GM23338 (cell line): ENCODE data around the gene SCFD2. TPM values are rescaled to one million over a fixed set of nuclear protein-coding genes. Genes with fewer than 3 reads are reported as not detected.

Source experiments
- ATAC-seq: fragments of 200-7000 bp; cut with Tn5 transposase; 3 replicates; pipeline ENCODE4 v1.9.1; 2020
- DNase-seq: peaks from one replicate; pipeline ENCODE4 v3.0.0-alpha.2; 2015; ENCODE audit warnings: low spot score
- H2AFZ ChIP-seq: fragments of 200-600 bp; sonication (generic); 2 replicates; pipeline ENCODE4 v1.8.0; 2016; ENCODE audit warnings: antibody characterized with exemption, mild to moderate bottlenecking, moderate library complexity
- H3F3A ChIP-seq: fragments of 200-600 bp; sonication (generic); replicated peaks from 2 replicates; pipeline ENCODE4 v1.8.0; 2017; ENCODE audit warnings: antibody characterized with exemption, mixed run types, low read depth
- H3K27ac ChIP-seq: fragments of 200-600 bp; sonication (generic); 2 replicates; pipeline ENCODE4 v1.6.1; 2016; ENCODE audit warnings: low read depth
- H3K27me3 ChIP-seq: fragments of 200-600 bp; sonication (generic); 2 replicates; pipeline ENCODE4 v1.8.0; 2016; ENCODE audit warnings: mild to moderate bottlenecking, mixed run types, moderate library complexity; ENCODE audit not compliant: insufficient read depth
- H3K36me3 ChIP-seq: fragments of 200-600 bp; sonication (generic); 2 replicates; pipeline ENCODE4 v1.8.0; 2016; ENCODE audit warnings: mild to moderate bottlenecking; ENCODE audit not compliant: insufficient read depth
- H3K4me1 ChIP-seq: fragments of 200-600 bp; sonication (generic); 2 replicates; pipeline ENCODE4 v1.8.0; 2016; ENCODE audit warnings: mild to moderate bottlenecking, moderate library complexity; ENCODE audit not compliant: insufficient read depth
- H3K4me2 ChIP-seq: fragments of 200-600 bp; sonication (generic); 2 replicates; pipeline ENCODE4 v1.7.1; 2017; ENCODE audit warnings: mixed run types
- H3K4me3 ChIP-seq: fragments of 200-600 bp; sonication (generic); 2 replicates; pipeline ENCODE4 v1.6.1; 2016; ENCODE audit warnings: mixed run types
- H3K79me2 ChIP-seq: fragments of 200-600 bp; sonication (generic); replicated peaks from 2 replicates; pipeline ENCODE4 v1.8.0; 2017; ENCODE audit warnings: mild to moderate bottlenecking; ENCODE audit not compliant: insufficient read depth
- H3K9me2 ChIP-seq: fragments of 200-600 bp; sonication (generic); 2 replicates; pipeline ENCODE4 v1.8.0; 2017; ENCODE audit not compliant: insufficient read depth
- H4K20me1 ChIP-seq: fragments of 200-600 bp; sonication (generic); replicated peaks from 2 replicates; pipeline ENCODE4 v1.8.0; 2017; ENCODE audit warnings: mild to moderate bottlenecking; ENCODE audit not compliant: insufficient read depth
- H3K27ac Mint-ChIP-seq: 2 replicates; pipeline ENCODE4 v1.8.0; 2020; ENCODE audit warnings: inconsistent platforms, mild to moderate bottlenecking, moderate library complexity, mixed read lengths
- H3K27me3 Mint-ChIP-seq: 3 replicates; pipeline ENCODE4 v1.8.0; 2022; ENCODE audit warnings: low read depth, mild to moderate bottlenecking, moderate library complexity, mixed read lengths, inconsistent platforms; ENCODE audit not compliant: insufficient read depth, poor library complexity
- H3K36me3 Mint-ChIP-seq: 3 replicates; pipeline ENCODE4 v1.8.0; 2021; ENCODE audit warnings: low read depth, mild to moderate bottlenecking, inconsistent platforms, moderate library complexity, mixed read lengths
- H3K4me1 Mint-ChIP-seq: 3 replicates; pipeline ENCODE4 v1.8.0; 2020; ENCODE audit warnings: mild to moderate bottlenecking, inconsistent platforms, mixed read lengths
- H3K4me3 Mint-ChIP-seq: 3 replicates; pipeline ENCODE4 v1.8.0; 2021; ENCODE audit warnings: moderate library complexity, mild to moderate bottlenecking, inconsistent platforms, mixed read lengths
- H3K9me3 Mint-ChIP-seq: 3 replicates; pipeline ENCODE4 v1.8.0; 2020; ENCODE audit warnings: moderate library complexity, mild to moderate bottlenecking, inconsistent platforms, mixed read lengths
- CREB1 ChIP-seq: fragments of 250-450 bp; sonication (Bioruptor Pico); IDR thresholded peaks from 2 replicates; pipeline ENCODE4 v1.5.0; 2020; ENCODE audit warnings: low read depth, mild to moderate bottlenecking, moderate library complexity
- CTCF ChIP-seq, 2 experiments: fragments of 200-600 bp in 1 of 2; sonication (generic) in 1 of 2; conservative IDR thresholded peaks; 2 replicates each; pipeline versions ENCODE4 v1.5.1 to v1.6.1; 2016 to 2017; ENCODE audit warnings: antibody characterized with exemption in 2 of 2, low read depth in 2 of 2, mild to moderate bottlenecking in 2 of 2, moderate library complexity in 1 of 2
- ETS1 ChIP-seq: IDR thresholded peaks from 2 replicates; pipeline ENCODE4 v1.6.1; 2016; ENCODE audit warnings: antibody characterized with exemption
- EZH2 ChIP-seq: fragments of 200-600 bp; sonication (generic); IDR thresholded peaks from one replicate; pipeline ENCODE4 v1.8.0; 2017; ENCODE audit warnings: antibody characterized with exemption, mild to moderate bottlenecking, low read depth; ENCODE audit not compliant: unreplicated experiment
- EZH2phosphoT487 ChIP-seq: fragments of 200-600 bp; sonication (generic); IDR thresholded peaks from one replicate; pipeline ENCODE4 v1.8.1; 2018; ENCODE audit warnings: antibody characterized with exemption; ENCODE audit not compliant: unreplicated experiment
- JUNB ChIP-seq: IDR thresholded peaks from one replicate; pipeline ENCODE4 v1.6.1; 2016; ENCODE audit warnings: antibody characterized with exemption; ENCODE audit not compliant: unreplicated experiment
- NANOG ChIP-seq: IDR thresholded peaks from 2 replicates; pipeline ENCODE4 v1.6.1; 2016; ENCODE audit warnings: antibody characterized with exemption, borderline replicate concordance
- POLR2AphosphoS5 ChIP-seq: IDR thresholded peaks from 2 replicates; pipeline ENCODE4 v1.6.1; 2016; ENCODE audit warnings: antibody characterized with exemption, low read depth
- REST ChIP-seq: IDR thresholded peaks from one replicate; pipeline ENCODE4 v1.6.1; 2018; ENCODE audit warnings: antibody characterized with exemption; ENCODE audit not compliant: unreplicated experiment
- STAT1 ChIP-seq: IDR thresholded peaks from one replicate; pipeline ENCODE4 v1.6.1; 2016; ENCODE audit warnings: antibody characterized with exemption; ENCODE audit not compliant: unreplicated experiment
- ZNF114 ChIP-seq: fragments of 250-450 bp; sonication (Bioruptor Pico); IDR thresholded peaks from 2 replicates; pipeline ENCODE4 v1.5.0; 2020; ENCODE audit warnings: mild to moderate bottlenecking, moderate library complexity
- ZNF331 ChIP-seq: fragments of 250-450 bp; sonication (Bioruptor Pico); IDR thresholded peaks from 2 replicates; pipeline ENCODE4 v1.5.0; 2020; ENCODE audit warnings: low read depth, mild to moderate bottlenecking, moderate library complexity
- ZNF462 ChIP-seq: fragments of 250-450 bp; sonication (Bioruptor Pico); IDR thresholded peaks from 2 replicates; pipeline ENCODE4 v1.5.0; 2020; ENCODE audit warnings: mild to moderate bottlenecking, moderate library complexity
- polyA plus RNA-seq: library from polyadenylated mRNA; unstranded; fragments of >200 nt; fragmentation: Nextera tagmentation; extraction: Ambion mirVana; gene quantifications from 2 replicates; pipeline ENCODE4 v1.2.1, GENCODE V29; 2016
- total RNA-seq: library from RNA; depleted of rRNA; stranded (reverse); fragments of >200 nt; shearing (Covaris generic); gene quantifications from 2 replicates; pipeline ENCODE4 v1.2.3, GENCODE V29; 2014

Gene SCFD2
- total and polyA plus RNA-seq, 2 experiments from 2014 or later: 5.7 to 17.5 TPM

GRCh38 chr4:53355930-53356521 is 9.8 kb downstream of the SCFD2 start:
- Mint-ChIP-seq H3K27me3 (peaks cover 1% of the 10 kb centered on the region), H3K4me3 (no peak overlapping the region), H3K36me3 (peaks cover 28% of the 10 kb centered on the region), H3K9me3 (peaks cover 28% of the 10 kb centered on the region), H3K27ac (no peak overlapping the region), H3K4me1 (no peaks in the 10 kb centered on the region)
- Histone ChIP-seq H4K20me1 (no peaks in the 10 kb centered on the region), H3K4me2 (no peak overlapping the region), H3F3A (no peaks in the 10 kb centered on the region), H3K4me1 (no peaks in the 10 kb centered on the region), H3K79me2 (no peaks in the 10 kb centered on the region; the same call in 1 of the 2 replicates), H3K36me3 (peaks cover 4% of the 10 kb centered on the region; the same call in 1 of the 2 replicates), H3K4me3 (no peak overlapping the region), H3K9me2 (no peaks in the 10 kb centered on the region), H2AFZ (no peak overlapping the region), H3K27ac (no peak overlapping the region), H3K27me3 (no peaks in the 10 kb centered on the region)
- TF ChIP-seq STAT1 (no peak), ZNF114 (CRISPR knock-in tag) (no peak), CTCF (conservative IDR thresholded peaks at IDR 0.05; ENCODE audit: low read depth in 2 of 2) (no peak), EZH2phosphoT487 (no peak), JUNB (no peak), POLR2AphosphoS5 (no peak), ZNF331 (CRISPR knock-in tag) (no peak), CREB1 (CRISPR knock-in tag) (no peak), ETS1 (no peak), REST (no peak), ZNF462 (CRISPR knock-in tag) (no peak), EZH2 (no peak), NANOG (no peak)
- DNase-seq (no peak), ATAC-seq (no peak)
